Bone marrow (tissue), 2 donors: ENCODE measurements around the gene COX7A1.
"Not testable (repeated sequence)": the region's sequence is repeated elsewhere in the genome, so short reads cannot be mapped to it uniquely, and the experiment has no call there.

Source experiments
- DNase-seq, 2 donors: peaks; one replicate each; lab custom pipeline; 2025; lab: John Stamatoyannopoulos, UW

The COX7A1 gene

GRCh38 chr19:36152352-36153091, at the start of gene COX7A1:
Gene COX7A1 (minus strand): TSS chr19:36152447. CDS start chr19:36152407, 40 bp downstream.
- no peak for DNase-seq

- DNase-seq = no peak
These were observed 49.4 kb upstream of the COX7A1 start for GRCh38 chr19:36201684-36202083.

- no peak for DNase-seq
These were observed 45.9 kb upstream of the COX7A1 start for GRCh38 chr19:36198119-36198518.

- no peak for DNase-seq
These were observed 44.0 kb upstream of the COX7A1 start for GRCh38 chr19:36196249-36196648.

- DNase-seq = not testable (repeated sequence)
These were observed 34.5 kb upstream of the COX7A1 start for GRCh38 chr19:36186722-36187121.

- DNase-seq = no peak
These were observed 31.0 kb upstream of the COX7A1 start for GRCh38 chr19:36183245-36183628.

GRCh38 chr19:36182612-36183244, 30.5 kb upstream of the COX7A1 start:
- no peak for DNase-seq

GRCh38 chr19:36179077-36179476, 26.8 kb upstream of the COX7A1 start:
- not testable (repeated sequence) for DNase-seq

- not testable (repeated sequence) for DNase-seq
These were observed 21.6 kb upstream of the COX7A1 start for GRCh38 chr19:36173846-36174245.

- DNase-seq = no peak
These were observed 20.6 kb upstream of the COX7A1 start for GRCh38 chr19:36172852-36173251.

- no peak for DNase-seq
These were observed 17.0 kb upstream of the COX7A1 start for GRCh38 chr19:36169084-36169760.

GRCh38 chr19:36163813-36164212, 11.6 kb upstream of the COX7A1 start:
- DNase-seq = no peak

GRCh38 chr19:36160821-36161596, 8.8 kb upstream of the COX7A1 start:
- DNase-seq = no peak

- DNase-seq = no peak
These were observed 879 bp upstream of the COX7A1 start for GRCh38 chr19:36153126-36153525.

- no peak for DNase-seq
These were observed 262 bp downstream of the COX7A1 start for GRCh38 chr19:36152019-36152351.

GRCh38 chr19:36151144-36152018, 866 bp downstream of the COX7A1 start:
- DNase-seq = no peak

GRCh38 chr19:36150586-36150985, 1.7 kb downstream of the COX7A1 start:
- no peak for DNase-seq

GRCh38 chr19:36149673-36150406, 2.4 kb downstream of the COX7A1 start:
- DNase-seq = no peak

GRCh38 chr19:36144624-36145023, 7.6 kb downstream of the COX7A1 start:
- no peak for DNase-seq

- no peak for DNase-seq
These were observed 9.8 kb downstream of the COX7A1 start for GRCh38 chr19:36142496-36142895.

GRCh38 chr19:36142046-36142445, 10.2 kb downstream of the COX7A1 start:
- DNase-seq = no peak
